Uterus (tissue), 2 donors: ENCODE measurements around the gene C14orf180.

Source experiments
- CTCF ChIP-seq, 4 experiments: fragments of 200-600 bp in 2 of 4; fragments of 450-650 bp in 2 of 4; sonication (generic) in 2 of 4; IDR thresholded peaks; one replicate each; pipeline ENCODE4 v1.5.1; 2016 to 2019; ENCODE audit warnings: antibody characterized with exemption in 4 of 4, mild to moderate bottlenecking in 2 of 4, moderate library complexity in 1 of 4
- POLR2A ChIP-seq, 2 donors: fragments of 450-650 bp; IDR thresholded peaks; one replicate each; pipeline ENCODE4 v1.6.1; 2016; ENCODE audit warnings: antibody characterized with exemption in 2 of 2, mild to moderate bottlenecking in 1 of 2, moderate library complexity in 1 of 2

DNA sequence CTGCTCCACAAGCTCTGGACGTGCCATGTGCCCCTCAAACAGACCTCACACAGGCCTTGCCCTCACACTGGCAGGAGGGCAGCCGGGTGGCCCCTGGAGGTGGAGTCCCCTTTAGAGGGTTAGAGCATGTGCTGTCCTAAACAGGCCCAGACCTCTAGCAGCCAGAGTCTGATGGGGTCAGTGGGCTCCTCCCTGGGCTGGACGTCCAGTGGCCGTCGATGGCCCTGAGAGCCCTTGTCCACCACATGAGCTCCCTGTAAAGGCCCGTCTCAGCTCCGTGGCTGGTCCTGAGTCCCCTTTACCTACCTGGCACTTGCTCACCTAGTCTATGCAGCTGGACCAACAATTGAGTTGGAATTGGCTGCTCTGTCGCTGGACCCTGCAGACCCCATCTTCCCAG is 21.2 kb downstream of the C14orf180 start:
- TF ChIP-seq CTCF (IDR thresholded peaks at IDR 0.05) (no peak), POLR2A (IDR thresholded peaks at IDR 0.05) (no peak)
